AG10803 (cell line): ENCODE data around the gene ARID4B.
A peak's percentile ranks its signal among the peaks of the same experiment; 100 is the strongest.
"Not testable (repeated sequence)": the region's sequence is repeated elsewhere in the genome, so short reads cannot be mapped to it uniquely, and the experiment has no call there.

ENCODE experiments used
- DNase-seq: peaks from one replicate; pipeline ENCODE4 v3.0.0; 2010; ENCODE audit warnings: low read depth
- H3K4me3 ChIP-seq: 2 replicates; pipeline ENCODE4 v1.5.1; 2011; ENCODE audit warnings: mild to moderate bottlenecking, low read length, control low read depth
- CTCF ChIP-seq: conservative IDR thresholded peaks from 2 replicates; pipeline ENCODE4 v1.5.1; 2011; ENCODE audit warnings: mild to moderate bottlenecking, low read length, control low read depth, inconsistent platforms

Gene ARID4B

GRCh38 chr1:235259133-235259778, 68.7 kb downstream of the ARID4B start:
- H3K4me3 ChIP-seq: no peak overlapping the region
- no peak for TF ChIP-seq CTCF
- no peak for DNase-seq

GRCh38 chr1:235258068-235258467, 69.9 kb downstream of the ARID4B start:
- not testable (repeated sequence) for H3K4me3 ChIP-seq, DNase-seq

GRCh38 chr1:235254721-235255120, 73.3 kb downstream of the ARID4B start:
- TF ChIP-seq CTCF: no peak
- DNase-seq: no peak
- no peak overlapping the region for H3K4me3 ChIP-seq

GRCh38 chr1:235253219-235253962, 74.6 kb downstream of the ARID4B start:
- TF ChIP-seq CTCF: peak; percentile 98
- peak; percentile 70 for DNase-seq
- H3K4me3 ChIP-seq: no peak overlapping the region

- no peak for TF ChIP-seq CTCF
- no peak overlapping the region for H3K4me3 ChIP-seq
- DNase-seq: no peak
Observed at GRCh38 chr1:235250430-235250829, 77.5 kb downstream of the ARID4B start.

- TF ChIP-seq CTCF: no peak
- no peak overlapping the region for H3K4me3 ChIP-seq
- no peak for DNase-seq
Observed at GRCh38 chr1:235246022-235246948, 81.7 kb downstream of the ARID4B start.

GRCh38 chr1:235244974-235245592, 82.9 kb downstream of the ARID4B start:
- no peak for DNase-seq
- no peak overlapping the region for H3K4me3 ChIP-seq
- TF ChIP-seq CTCF: no peak
